ENCODE results near the gene FMN1. TPM values are rescaled to one million over a fixed set of nuclear protein-coding genes. Genes with fewer than 3 reads are reported as not detected.

Gene FMN1
- total RNA-seq, 1 donor from 2014 or later: 1.6 TPM

DNA sequence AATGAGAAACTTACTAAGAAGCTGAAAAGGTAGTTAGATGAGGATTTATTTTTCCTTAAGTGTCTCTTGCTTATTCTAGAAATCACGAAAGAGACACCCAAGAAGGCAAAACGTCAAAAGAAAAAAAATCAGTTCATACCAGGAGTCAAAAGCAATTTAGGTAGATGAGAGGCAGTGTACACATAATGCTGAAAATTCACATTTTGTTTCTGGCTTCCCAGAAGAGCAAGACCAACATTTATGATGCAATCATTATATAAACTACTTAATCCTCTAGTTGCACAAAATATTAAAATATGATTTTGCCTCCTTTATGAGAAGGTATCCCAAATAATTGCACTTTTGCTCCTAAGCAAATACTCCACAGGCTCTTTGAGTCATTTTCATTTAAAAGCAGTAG is 228.0 kb downstream of the FMN1 start:
- no peaks in the 10 kb centered on the region for H3K9me3 Mint-ChIP-seq
- no peaks in the 10 kb centered on the region for H3K4me1 Mint-ChIP-seq
- TF ChIP-seq, protein P1, sequence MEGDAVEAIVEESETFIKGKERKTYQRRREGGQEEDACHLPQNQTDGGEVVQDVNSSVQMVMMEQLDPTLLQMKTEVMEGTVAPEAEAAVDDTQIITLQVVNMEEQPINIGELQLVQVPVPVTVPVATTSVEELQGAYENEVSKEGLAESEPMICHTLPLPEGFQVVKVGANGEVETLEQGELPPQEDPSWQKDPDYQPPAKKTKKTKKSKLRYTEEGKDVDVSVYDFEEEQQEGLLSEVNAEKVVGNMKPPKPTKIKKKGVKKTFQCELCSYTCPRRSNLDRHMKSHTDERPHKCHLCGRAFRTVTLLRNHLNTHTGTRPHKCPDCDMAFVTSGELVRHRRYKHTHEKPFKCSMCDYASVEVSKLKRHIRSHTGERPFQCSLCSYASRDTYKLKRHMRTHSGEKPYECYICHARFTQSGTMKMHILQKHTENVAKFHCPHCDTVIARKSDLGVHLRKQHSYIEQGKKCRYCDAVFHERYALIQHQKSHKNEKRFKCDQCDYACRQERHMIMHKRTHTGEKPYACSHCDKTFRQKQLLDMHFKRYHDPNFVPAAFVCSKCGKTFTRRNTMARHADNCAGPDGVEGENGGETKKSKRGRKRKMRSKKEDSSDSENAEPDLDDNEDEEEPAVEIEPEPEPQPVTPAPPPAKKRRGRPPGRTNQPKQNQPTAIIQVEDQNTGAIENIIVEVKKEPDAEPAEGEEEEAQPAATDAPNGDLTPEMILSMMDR (IDR thresholded peaks at IDR 0.05; ENCODE audit: unreplicated experiment): no peak
- H3K27me3 Mint-ChIP-seq (ENCODE audit: low read depth): peaks cover 26% of the 10 kb centered on the region
- H3K4me3 Mint-ChIP-seq: no peak overlapping the region
- H3K36me3 Mint-ChIP-seq: no peaks in the 10 kb centered on the region
- no peak for DNase-seq (ENCODE audit: low spot score in 2 of 2, unreplicated experiment in 2 of 2)
- H3K27ac Mint-ChIP-seq: no peak overlapping the region

DNA sequence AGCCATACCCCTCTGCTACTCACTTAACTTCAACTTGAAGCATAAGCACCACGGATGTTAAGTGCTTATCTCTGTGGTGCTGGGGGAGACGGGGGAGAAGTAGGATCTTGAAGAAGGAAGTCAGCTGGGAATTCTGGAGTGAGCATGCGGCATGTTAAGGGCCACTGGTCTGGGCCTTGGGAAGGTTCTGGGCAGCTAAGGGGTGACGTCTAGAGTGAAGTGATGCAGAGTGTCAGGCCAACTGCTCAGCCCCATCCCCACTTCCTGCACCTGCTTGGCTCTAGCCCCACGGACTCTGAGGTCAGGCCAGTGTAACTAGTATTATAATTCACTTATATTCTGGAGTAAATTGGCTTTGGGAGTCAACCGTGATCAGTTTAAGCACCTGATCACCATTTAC is 228.6 kb downstream of the FMN1 start:
- Mint-ChIP-seq H3K27me3 (ENCODE audit: low read depth) (peaks cover 26% of the 10 kb centered on the region), H3K4me3 (no peak overlapping the region), H3K4me1 (no peaks in the 10 kb centered on the region), H3K36me3 (no peaks in the 10 kb centered on the region), H3K9me3 (no peaks in the 10 kb centered on the region), H3K27ac (no peak overlapping the region)
- DNase-seq (ENCODE audit: low spot score in 2 of 2, unreplicated experiment in 2 of 2): no peak
- TF ChIP-seq, protein P1 (IDR thresholded peaks at IDR 0.05; ENCODE audit: unreplicated experiment): no peak

DNA sequence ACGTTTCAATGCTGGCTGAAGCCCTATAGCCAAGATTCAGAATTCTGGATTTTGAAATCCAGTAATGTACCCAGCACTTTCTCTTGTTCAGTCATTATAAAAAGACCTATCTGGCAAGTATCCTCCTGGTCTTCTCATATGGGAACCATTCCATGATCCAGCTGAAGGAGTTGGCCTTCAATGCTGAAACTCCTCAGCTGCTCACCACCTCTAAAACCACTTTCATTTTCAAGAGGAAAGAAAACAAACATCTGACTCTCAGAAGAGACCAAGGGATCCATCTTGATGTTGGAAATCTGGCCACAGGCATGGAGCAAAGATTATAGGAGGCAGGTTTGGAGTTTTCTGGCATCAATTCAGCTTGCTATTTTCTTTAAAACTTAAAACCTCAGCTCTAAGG is 235.4 kb downstream of the FMN1 start:
- no peak for DNase-seq (ENCODE audit: low spot score in 2 of 2, unreplicated experiment in 2 of 2)
- no peaks in the 10 kb centered on the region for H3K27me3 Mint-ChIP-seq (ENCODE audit: low read depth)
- peaks cover 1% of the 10 kb centered on the region for H3K4me1 Mint-ChIP-seq
- no peak overlapping the region for H3K27ac Mint-ChIP-seq
- no peak overlapping the region for H3K4me3 Mint-ChIP-seq
- TF ChIP-seq, protein P1 (IDR thresholded peaks at IDR 0.05; ENCODE audit: unreplicated experiment): no peak
- no peaks in the 10 kb centered on the region for H3K36me3 Mint-ChIP-seq
- H3K9me3 Mint-ChIP-seq: no peaks in the 10 kb centered on the region

DNA sequence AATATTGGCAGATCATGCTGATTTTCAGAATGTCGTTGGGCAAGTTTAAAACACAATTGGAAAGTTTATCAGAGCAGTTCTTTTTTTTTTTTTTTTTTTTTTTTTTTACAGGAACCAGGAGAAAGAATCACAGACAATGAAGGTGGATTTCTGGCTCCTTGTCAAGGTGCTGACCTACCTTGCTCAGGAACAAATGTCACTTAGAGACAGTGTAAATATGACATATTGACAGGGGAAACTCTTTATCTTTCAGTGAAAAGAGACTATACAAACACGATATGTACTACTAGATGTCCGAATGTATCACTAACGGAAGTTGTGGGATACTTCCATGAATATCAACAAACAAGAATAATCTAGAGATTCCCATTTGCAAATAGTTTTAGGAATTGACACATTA is 237.3 kb downstream of the FMN1 start:
- Mint-ChIP-seq H3K4me1 (peaks cover 11% of the 10 kb centered on the region), H3K27me3 (ENCODE audit: low read depth) (no peaks in the 10 kb centered on the region), H3K9me3 (no peaks in the 10 kb centered on the region)

DNA sequence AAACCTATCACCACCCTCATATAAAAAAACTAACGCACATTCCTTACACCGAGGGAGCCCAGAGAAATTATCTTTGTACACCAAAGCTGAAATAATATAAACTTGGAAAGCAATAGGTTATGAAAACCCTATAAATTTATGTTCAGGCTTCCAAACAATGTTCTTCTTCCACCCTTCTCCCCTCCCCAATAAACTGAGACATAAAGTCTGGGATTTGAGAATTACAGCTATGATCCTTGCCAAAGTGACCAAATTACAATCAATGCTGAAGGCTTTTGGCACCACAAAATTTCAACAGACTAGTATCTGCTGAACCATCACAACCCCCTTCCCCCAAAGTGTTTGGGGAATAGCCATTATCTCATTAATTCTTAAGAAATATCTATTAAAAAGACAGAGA is 237.8 kb downstream of the FMN1 start:
- Mint-ChIP-seq H3K36me3 (no peaks in the 10 kb centered on the region), H3K4me1 (peaks cover 11% of the 10 kb centered on the region), H3K27me3 (ENCODE audit: low read depth) (no peaks in the 10 kb centered on the region), H3K4me3 (no peak overlapping the region), H3K27ac (no peak overlapping the region), H3K9me3 (no peaks in the 10 kb centered on the region)
- TF ChIP-seq, protein P1 (IDR thresholded peaks at IDR 0.05; ENCODE audit: unreplicated experiment): no peak
- DNase-seq (ENCODE audit: low spot score in 2 of 2, unreplicated experiment in 2 of 2): no peak

More for the DNA sequence above, 237.3 kb downstream of the FMN1 start:
- no peak for DNase-seq (ENCODE audit: low spot score in 2 of 2, unreplicated experiment in 2 of 2)
- Mint-ChIP-seq H3K4me3 (no peak overlapping the region), H3K36me3 (no peaks in the 10 kb centered on the region), H3K27ac (no peak overlapping the region)
- TF ChIP-seq, protein P1 (IDR thresholded peaks at IDR 0.05; ENCODE audit: unreplicated experiment): no peak

DNA sequence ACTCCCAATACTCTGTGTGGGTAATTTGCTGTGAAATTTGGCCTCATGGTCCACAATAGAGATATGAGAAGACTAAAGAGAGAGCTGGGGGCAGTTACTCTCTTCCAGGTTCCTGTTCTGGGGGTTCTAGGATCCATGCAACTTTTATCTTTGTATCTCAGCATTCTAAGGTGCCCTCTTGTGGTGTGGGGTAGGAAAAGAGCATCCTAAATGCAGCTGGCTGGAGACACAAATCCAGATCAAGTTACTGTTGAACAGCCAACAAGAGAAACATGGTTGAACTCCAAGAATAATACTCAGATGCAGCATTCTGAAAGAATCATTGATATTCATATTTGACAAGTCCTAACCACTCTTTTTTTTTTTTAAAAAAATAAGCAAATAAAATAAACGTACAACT is 238.5 kb downstream of the FMN1 start:
- TF ChIP-seq, protein P1 (IDR thresholded peaks at IDR 0.05; ENCODE audit: unreplicated experiment): no peak
- no peak overlapping the region for H3K4me3 Mint-ChIP-seq
- DNase-seq (ENCODE audit: low spot score in 2 of 2, unreplicated experiment in 2 of 2): no peak
- no peaks in the 10 kb centered on the region for H3K9me3 Mint-ChIP-seq
- H3K4me1 Mint-ChIP-seq: peaks cover 11% of the 10 kb centered on the region
- H3K27me3 Mint-ChIP-seq (ENCODE audit: low read depth): no peaks in the 10 kb centered on the region
- H3K36me3 Mint-ChIP-seq: no peaks in the 10 kb centered on the region
- no peak overlapping the region for H3K27ac Mint-ChIP-seq

Data from mesothelial cell of epicardium (in vitro differentiated cells).